ENCODE results near the gene TMEM39A. TPM values are rescaled to one million over a fixed set of nuclear protein-coding genes. Genes with fewer than 3 reads are reported as not detected.
A peak's percentile ranks its signal among the peaks of the same experiment; 100 is the strongest.

TMEM39A gene
- total and polyA plus RNA-seq, 10 of the 15 experiments (the other 5 are each of a cell fraction or from before 2014, with no cell fraction given) = 10.8 to 44.7 (median 33.2) TPM

GRCh38 chr3:119395923-119396358 is 67.5 kb downstream of the TMEM39A start (continued):
- TF ChIP-seq BMI1 (IDR thresholded peaks at IDR 0.05; ENCODE audit: borderline replicate concordance) = no peak
- TF ChIP-seq, protein P1, sequence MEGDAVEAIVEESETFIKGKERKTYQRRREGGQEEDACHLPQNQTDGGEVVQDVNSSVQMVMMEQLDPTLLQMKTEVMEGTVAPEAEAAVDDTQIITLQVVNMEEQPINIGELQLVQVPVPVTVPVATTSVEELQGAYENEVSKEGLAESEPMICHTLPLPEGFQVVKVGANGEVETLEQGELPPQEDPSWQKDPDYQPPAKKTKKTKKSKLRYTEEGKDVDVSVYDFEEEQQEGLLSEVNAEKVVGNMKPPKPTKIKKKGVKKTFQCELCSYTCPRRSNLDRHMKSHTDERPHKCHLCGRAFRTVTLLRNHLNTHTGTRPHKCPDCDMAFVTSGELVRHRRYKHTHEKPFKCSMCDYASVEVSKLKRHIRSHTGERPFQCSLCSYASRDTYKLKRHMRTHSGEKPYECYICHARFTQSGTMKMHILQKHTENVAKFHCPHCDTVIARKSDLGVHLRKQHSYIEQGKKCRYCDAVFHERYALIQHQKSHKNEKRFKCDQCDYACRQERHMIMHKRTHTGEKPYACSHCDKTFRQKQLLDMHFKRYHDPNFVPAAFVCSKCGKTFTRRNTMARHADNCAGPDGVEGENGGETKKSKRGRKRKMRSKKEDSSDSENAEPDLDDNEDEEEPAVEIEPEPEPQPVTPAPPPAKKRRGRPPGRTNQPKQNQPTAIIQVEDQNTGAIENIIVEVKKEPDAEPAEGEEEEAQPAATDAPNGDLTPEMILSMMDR (IDR thresholded peaks at IDR 0.05 in 2 of 3, conservative IDR thresholded peaks at IDR 0.05 in 1 of 3; ENCODE audit: control insufficient read depth in 2 of 3, extremely low read depth in 1 of 3, insufficient read depth in 1 of 3, low read depth in 3 of 3, low read length in 3 of 3) = no peak
- no peak for TF ChIP-seq NR2C2 (IDR thresholded peaks at IDR 0.05; ENCODE audit: borderline replicate concordance, control insufficient read depth, insufficient read length, low read depth)
- TF ChIP-seq CEBPZ (IDR thresholded peaks at IDR 0.05; ENCODE audit: low read depth, low read length) = no peak
- TF ChIP-seq BACH1 (IDR thresholded peaks at IDR 0.05; ENCODE audit: borderline replicate concordance) = no peak
- no peak for TF ChIP-seq ASH2L (IDR thresholded peaks at IDR 0.05; ENCODE audit: borderline replicate concordance, low read depth)
- no peak for TF ChIP-seq TAF1 (IDR thresholded peaks at IDR 0.05; ENCODE audit: borderline replicate concordance, low read depth, low read length)
- peak; percentile 37 to 71 for TF ChIP-seq EP300 (IDR thresholded peaks at IDR 0.05; ENCODE audit: borderline replicate concordance in 1 of 2, control insufficient read depth in 1 of 2, low read depth in 2 of 2, low read length in 2 of 2)
- TF ChIP-seq, protein P2, sequence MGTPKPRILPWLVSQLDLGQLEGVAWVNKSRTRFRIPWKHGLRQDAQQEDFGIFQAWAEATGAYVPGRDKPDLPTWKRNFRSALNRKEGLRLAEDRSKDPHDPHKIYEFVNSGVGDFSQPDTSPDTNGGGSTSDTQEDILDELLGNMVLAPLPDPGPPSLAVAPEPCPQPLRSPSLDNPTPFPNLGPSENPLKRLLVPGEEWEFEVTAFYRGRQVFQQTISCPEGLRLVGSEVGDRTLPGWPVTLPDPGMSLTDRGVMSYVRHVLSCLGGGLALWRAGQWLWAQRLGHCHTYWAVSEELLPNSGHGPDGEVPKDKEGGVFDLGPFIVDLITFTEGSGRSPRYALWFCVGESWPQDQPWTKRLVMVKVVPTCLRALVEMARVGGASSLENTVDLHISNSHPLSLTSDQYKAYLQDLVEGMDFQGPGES (IDR thresholded peaks at IDR 0.05) = no peak
- TF ChIP-seq ZNF217 (IDR thresholded peaks at IDR 0.05) = peak; percentile 26; the same call in 1 of the 2 replicates
- TF ChIP-seq EZH2 (IDR thresholded peaks at IDR 0.05; ENCODE audit: borderline replicate concordance, control insufficient read depth, low read depth, low read length) = no peak
- TF ChIP-seq, protein P3, sequence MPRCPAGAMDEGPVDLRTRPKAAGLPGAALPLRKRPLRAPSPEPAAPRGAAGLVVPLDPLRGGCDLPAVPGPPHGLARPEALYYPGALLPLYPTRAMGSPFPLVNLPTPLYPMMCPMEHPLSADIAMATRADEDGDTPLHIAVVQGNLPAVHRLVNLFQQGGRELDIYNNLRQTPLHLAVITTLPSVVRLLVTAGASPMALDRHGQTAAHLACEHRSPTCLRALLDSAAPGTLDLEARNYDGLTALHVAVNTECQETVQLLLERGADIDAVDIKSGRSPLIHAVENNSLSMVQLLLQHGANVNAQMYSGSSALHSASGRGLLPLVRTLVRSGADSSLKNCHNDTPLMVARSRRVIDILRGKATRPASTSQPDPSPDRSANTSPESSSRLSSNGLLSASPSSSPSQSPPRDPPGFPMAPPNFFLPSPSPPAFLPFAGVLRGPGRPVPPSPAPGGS (IDR thresholded peaks at IDR 0.05; ENCODE audit: borderline replicate concordance, insufficient read depth, low read depth, low read length, poor library complexity, severe bottlenecking) = peak; percentile 66
- no peak for TF ChIP-seq PKNOX1 (IDR thresholded peaks at IDR 0.05)
- TF ChIP-seq EED (IDR thresholded peaks at IDR 0.05; ENCODE audit: low read depth) = peak; percentile 71
- TF ChIP-seq, protein P4, sequence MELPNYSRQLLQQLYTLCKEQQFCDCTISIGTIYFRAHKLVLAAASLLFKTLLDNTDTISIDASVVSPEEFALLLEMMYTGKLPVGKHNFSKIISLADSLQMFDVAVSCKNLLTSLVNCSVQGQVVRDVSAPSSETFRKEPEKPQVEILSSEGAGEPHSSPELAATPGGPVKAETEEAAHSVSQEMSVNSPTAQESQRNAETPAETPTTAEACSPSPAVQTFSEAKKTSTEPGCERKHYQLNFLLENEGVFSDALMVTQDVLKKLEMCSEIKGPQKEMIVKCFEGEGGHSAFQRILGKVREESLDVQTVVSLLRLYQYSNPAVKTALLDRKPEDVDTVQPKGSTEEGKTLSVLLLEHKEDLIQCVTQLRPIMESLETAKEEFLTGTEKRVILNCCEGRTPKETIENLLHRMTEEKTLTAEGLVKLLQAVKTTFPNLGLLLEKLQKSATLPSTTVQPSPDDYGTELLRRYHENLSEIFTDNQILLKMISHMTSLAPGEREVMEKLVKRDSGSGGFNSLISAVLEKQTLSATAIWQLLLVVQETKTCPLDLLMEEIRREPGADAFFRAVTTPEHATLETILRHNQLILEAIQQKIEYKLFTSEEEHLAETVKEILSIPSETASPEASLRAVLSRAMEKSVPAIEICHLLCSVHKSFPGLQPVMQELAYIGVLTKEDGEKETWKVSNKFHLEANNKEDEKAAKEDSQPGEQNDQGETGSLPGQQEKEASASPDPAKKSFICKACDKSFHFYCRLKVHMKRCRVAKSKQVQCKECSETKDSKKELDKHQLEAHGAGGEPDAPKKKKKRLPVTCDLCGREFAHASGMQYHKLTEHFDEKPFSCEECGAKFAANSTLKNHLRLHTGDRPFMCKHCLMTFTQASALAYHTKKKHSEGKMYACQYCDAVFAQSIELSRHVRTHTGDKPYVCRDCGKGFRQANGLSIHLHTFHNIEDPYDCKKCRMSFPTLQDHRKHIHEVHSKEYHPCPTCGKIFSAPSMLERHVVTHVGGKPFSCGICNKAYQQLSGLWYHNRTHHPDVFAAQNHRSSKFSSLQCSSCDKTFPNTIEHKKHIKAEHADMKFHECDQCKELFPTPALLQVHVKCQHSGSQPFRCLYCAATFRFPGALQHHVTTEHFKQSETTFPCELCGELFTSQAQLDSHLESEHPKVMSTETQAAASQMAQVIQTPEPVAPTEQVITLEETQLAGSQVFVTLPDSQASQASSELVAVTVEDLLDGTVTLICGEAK (IDR thresholded peaks at IDR 0.05; ENCODE audit: borderline replicate concordance) = no peak
- no peak for TF ChIP-seq HDAC2 (IDR thresholded peaks at IDR 0.05)

Data from GM12878 (cell line).